GM23248 (cell line): ENCODE measurements around the gene STXBP3. TPM values are rescaled to one million over a fixed set of nuclear protein-coding genes. Genes with fewer than 3 reads are reported as not detected.
A peak's percentile ranks its signal among the peaks of the same experiment; 100 is the strongest.

Experiments used
- DNase-seq: peaks from one replicate; pipeline ENCODE4 v3.0.0-alpha.2; 2015
- H2AFZ ChIP-seq: fragments of 200-600 bp; sonication (generic); 2 replicates; pipeline ENCODE4 v1.6.1; 2016; ENCODE audit warnings: antibody characterized with exemption
- H3F3A ChIP-seq: fragments of 200-600 bp; sonication (generic); 2 replicates; pipeline ENCODE4 v1.6.1; 2016; ENCODE audit warnings: mild to moderate bottlenecking, antibody characterized with exemption, mixed run types; ENCODE audit not compliant: insufficient read depth
- H3K27ac ChIP-seq: fragments of 200-600 bp; sonication (generic); 2 replicates; pipeline ENCODE4 v1.5.1; 2016; ENCODE audit warnings: mild to moderate bottlenecking
- H3K27me3 ChIP-seq: fragments of 200-600 bp; sonication (generic); replicated peaks from 2 replicates; pipeline ENCODE4 v1.6.1; 2016; ENCODE audit warnings: mild to moderate bottlenecking; ENCODE audit not compliant: insufficient read depth
- H3K36me3 ChIP-seq: fragments of 200-600 bp; sonication (generic); 2 replicates; pipeline ENCODE4 v1.6.1; 2016; ENCODE audit warnings: low read depth, mild to moderate bottlenecking
- H3K4me1 ChIP-seq: fragments of 200-600 bp; sonication (generic); 2 replicates; pipeline ENCODE4 v1.6.1; 2016; ENCODE audit warnings: mild to moderate bottlenecking; ENCODE audit not compliant: insufficient read depth
- H3K4me2 ChIP-seq: fragments of 200-600 bp; sonication (generic); one replicate; pipeline ENCODE4 v1.6.1; 2016; ENCODE audit warnings: mild to moderate bottlenecking; ENCODE audit not compliant: unreplicated experiment
- H3K4me3 ChIP-seq: fragments of 200-600 bp; sonication (generic); 2 replicates; pipeline ENCODE4 v1.5.1; 2016; ENCODE audit warnings: mild to moderate bottlenecking
- H3K79me2 ChIP-seq: fragments of 200-600 bp; sonication (generic); 2 replicates; pipeline ENCODE4 v1.6.1; 2016; ENCODE audit warnings: mild to moderate bottlenecking; ENCODE audit not compliant: insufficient read depth
- H3K9ac ChIP-seq: fragments of 200-600 bp; sonication (generic); 2 replicates; pipeline ENCODE4 v1.6.1; 2016; ENCODE audit warnings: mild to moderate bottlenecking
- H3K9me2 ChIP-seq: fragments of 200-600 bp; sonication (generic); 2 replicates; pipeline ENCODE4 v1.6.1; 2016; ENCODE audit warnings: mixed run types, mild to moderate bottlenecking, moderate library complexity; ENCODE audit not compliant: insufficient read depth
- H3K9me3 ChIP-seq: fragments of 200-600 bp; sonication (generic); one replicate; pipeline ENCODE4 v1.6.1; 2017; ENCODE audit warnings: low read depth
- H4K20me1 ChIP-seq: fragments of 200-600 bp; sonication (generic); 2 replicates; pipeline ENCODE4 v1.6.0; 2016; ENCODE audit not compliant: insufficient read depth
- EZH2 ChIP-seq: fragments of 200-600 bp; sonication (generic); IDR thresholded peaks from 2 replicates; pipeline ENCODE4 v1.6.1; 2018; ENCODE audit warnings: antibody characterized with exemption, mild to moderate bottlenecking; ENCODE audit not compliant: insufficient read depth, poor library complexity, severe bottlenecking
- EZH2phosphoT487 ChIP-seq: fragments of 200-600 bp; sonication (generic); IDR thresholded peaks from 2 replicates; pipeline ENCODE4 v1.6.1; 2018; ENCODE audit warnings: antibody characterized with exemption, moderate library complexity, mild to moderate bottlenecking, low read depth; ENCODE audit not compliant: insufficient read depth
- WGBS, 2 experiments: methylation state at CpG; one replicate each; pipeline ENCODE4 v1.1.6; 2015 to 2017; ENCODE audit warnings: low lambda C conversion rate in 2 of 2, low coverage in 1 of 2; ENCODE audit errors: missing lambda C conversion rate in 2 of 2; 5-methylcytosine and 5-hydroxymethylcytosine counted together
- in situ Hi-C: fragments of 300-500 bp; cut with MboI; formaldehyde crosslinking; loops from 2 replicates; pipeline ENCODE4 v1.15.0; 2020
- polyA plus RNA-seq: library from polyadenylated mRNA; unstranded; fragments of >200 nt; fragmentation: Nextera tagmentation; extraction: Ambion mirVana; gene quantifications from 2 replicates; pipeline ENCODE4 v1.2.1, GENCODE V29; 2016
- total RNA-seq: library from RNA; depleted of rRNA; stranded (reverse); fragments of >200 nt; shearing (Covaris generic); gene quantifications from 2 replicates; pipeline ENCODE4 v1.2.3, GENCODE V29; 2014

The STXBP3 gene
- total and polyA plus RNA-seq, 2 experiments from 2014 or later, result 42.3 to 43.7 TPM

DNA sequence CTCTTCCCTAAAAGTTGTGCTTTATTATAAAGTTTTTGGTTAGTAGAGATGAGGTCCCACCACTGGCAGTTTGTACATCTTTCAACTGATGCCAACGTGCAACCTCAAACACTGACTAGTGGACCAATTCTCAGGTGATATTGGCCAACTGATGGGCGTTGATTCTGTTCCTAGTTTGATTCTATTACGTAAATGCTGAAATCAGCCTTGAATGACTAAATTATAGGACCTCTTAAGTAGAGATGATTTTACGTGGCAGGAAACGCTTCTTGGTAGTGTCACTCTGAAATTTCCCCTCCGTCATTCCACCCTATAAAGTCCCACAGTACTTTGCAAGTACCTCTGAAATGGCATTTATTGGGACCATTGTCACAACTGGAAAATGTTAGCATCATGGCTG, 42.5 kb upstream of the STXBP3 start:
- in situ Hi-C loops, result no loop called here
- Histone ChIP-seq H2AFZ (no peak overlapping the region), H3K4me1 (peaks cover 18% of the 10 kb centered on the region), H3K9ac (peak overlapping the region; percentile 34; the same call in 1 of the 2 replicates), H3K79me2 (peaks cover 6% of the 10 kb centered on the region; the same call in 1 of the 2 replicates), H3K27me3 (no peaks in the 10 kb centered on the region), H3K4me2 (peak overlapping the region; percentile 42), H3F3A (peaks cover 60% of the 10 kb centered on the region), H3K4me3 (peak overlapping the region; percentile 39), H3K36me3 (peaks cover 29% of the 10 kb centered on the region), H3K9me3 (no peaks in the 10 kb centered on the region), H4K20me1 (no peaks in the 10 kb centered on the region), H3K9me2 (no peaks in the 10 kb centered on the region), H3K27ac (peak overlapping the region; percentile 76)
- TF ChIP-seq EZH2 (no peak), EZH2phosphoT487 (no peak)
- peak; percentile 47 for DNase-seq
- 62 to 64% methylated on average over 6 of the region's 6 CpGs for WGBS, 2 experiments

DNA sequence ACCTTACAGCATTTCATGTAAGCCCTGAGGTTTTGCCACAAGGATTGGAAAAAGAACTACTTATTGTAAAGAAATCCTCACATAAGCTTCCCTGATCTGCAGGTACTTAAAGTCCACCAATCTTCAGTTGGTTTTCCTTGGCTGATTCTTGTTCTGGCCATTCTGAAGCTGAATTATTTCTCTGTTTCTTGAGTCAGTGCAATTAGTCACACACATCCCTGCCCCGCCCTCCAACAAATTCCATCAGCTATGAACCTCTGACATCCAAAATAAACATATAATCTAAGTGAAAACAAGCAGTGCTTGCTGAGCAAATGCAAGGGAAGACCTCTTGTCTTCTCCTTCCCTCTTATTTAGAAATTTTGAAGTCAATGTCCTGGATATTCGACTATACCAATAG, 42.0 kb upstream of the STXBP3 start:
- H3K4me2 ChIP-seq, result peak overlapping the region; percentile 42

DNA sequence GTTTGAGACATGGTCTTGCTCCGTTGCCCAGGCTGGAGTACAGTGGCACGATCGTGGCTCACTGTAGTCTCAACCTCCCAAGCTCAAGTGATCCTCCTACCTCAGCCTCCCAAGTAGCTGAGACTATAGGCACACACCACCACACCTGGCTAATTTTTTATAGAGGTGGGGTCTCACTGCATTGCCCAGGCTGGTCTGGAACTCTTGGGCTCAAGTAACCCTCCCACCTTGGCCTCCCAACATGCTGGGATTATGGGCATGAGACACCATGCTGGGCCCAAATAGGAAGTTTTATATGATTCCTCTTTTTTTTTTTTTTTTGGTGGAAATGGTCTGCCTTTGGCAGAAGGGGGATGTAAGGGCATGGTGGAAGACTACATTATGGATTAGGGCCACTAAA, 39.8 kb upstream of the STXBP3 start:
- Histone ChIP-seq H3K9me2 (no peaks in the 10 kb centered on the region), H3K36me3 (peaks cover 2% of the 10 kb centered on the region; the same call in 1 of the 2 replicates), H3K27me3 (no peaks in the 10 kb centered on the region), H3K9me3 (no peaks in the 10 kb centered on the region), H3K27ac (no peak overlapping the region), H3F3A (peaks cover 33% of the 10 kb centered on the region), H3K4me2 (no peak overlapping the region), H3K4me3 (no peak overlapping the region), H4K20me1 (no peaks in the 10 kb centered on the region), H3K79me2 (no peaks in the 10 kb centered on the region), H3K9ac (no peak overlapping the region), H3K4me1 (peaks cover 18% of the 10 kb centered on the region), H2AFZ (no peak overlapping the region)
- in situ Hi-C loops, result no loop called here
- WGBS, 2 experiments, result 81 to 89% methylated on average over 3 of the region's 3 CpGs
- TF ChIP-seq EZH2phosphoT487 (no peak), EZH2 (no peak)
- no peak for DNase-seq

More for the DNA sequence above, 42.0 kb upstream of the STXBP3 start:
- Histone ChIP-seq H3K9me3 (no peaks in the 10 kb centered on the region), H3K27me3 (no peaks in the 10 kb centered on the region), H3K9ac (peak overlapping the region; percentile 34; the same call in 1 of the 2 replicates), H3K4me1 (peaks cover 18% of the 10 kb centered on the region), H3K4me3 (peak overlapping the region; percentile 39), H3F3A (peaks cover 55% of the 10 kb centered on the region), H3K9me2 (no peaks in the 10 kb centered on the region), H3K27ac (peak overlapping the region; percentile 76), H4K20me1 (no peaks in the 10 kb centered on the region), H3K79me2 (0 out of 2 replicates have a peak, but pooled peaks cover under 1% of the 10 kb centered on the region), H2AFZ (no peak overlapping the region), H3K36me3 (peaks cover 23% of the 10 kb centered on the region)
- DNase-seq, result peak; percentile 87
- no peak for TF ChIP-seq EZH2
- WGBS, 2 experiments, result 29% methylated on average over 2 of the region's 2 CpGs
- in situ Hi-C loops, result no loop called here

DNA sequence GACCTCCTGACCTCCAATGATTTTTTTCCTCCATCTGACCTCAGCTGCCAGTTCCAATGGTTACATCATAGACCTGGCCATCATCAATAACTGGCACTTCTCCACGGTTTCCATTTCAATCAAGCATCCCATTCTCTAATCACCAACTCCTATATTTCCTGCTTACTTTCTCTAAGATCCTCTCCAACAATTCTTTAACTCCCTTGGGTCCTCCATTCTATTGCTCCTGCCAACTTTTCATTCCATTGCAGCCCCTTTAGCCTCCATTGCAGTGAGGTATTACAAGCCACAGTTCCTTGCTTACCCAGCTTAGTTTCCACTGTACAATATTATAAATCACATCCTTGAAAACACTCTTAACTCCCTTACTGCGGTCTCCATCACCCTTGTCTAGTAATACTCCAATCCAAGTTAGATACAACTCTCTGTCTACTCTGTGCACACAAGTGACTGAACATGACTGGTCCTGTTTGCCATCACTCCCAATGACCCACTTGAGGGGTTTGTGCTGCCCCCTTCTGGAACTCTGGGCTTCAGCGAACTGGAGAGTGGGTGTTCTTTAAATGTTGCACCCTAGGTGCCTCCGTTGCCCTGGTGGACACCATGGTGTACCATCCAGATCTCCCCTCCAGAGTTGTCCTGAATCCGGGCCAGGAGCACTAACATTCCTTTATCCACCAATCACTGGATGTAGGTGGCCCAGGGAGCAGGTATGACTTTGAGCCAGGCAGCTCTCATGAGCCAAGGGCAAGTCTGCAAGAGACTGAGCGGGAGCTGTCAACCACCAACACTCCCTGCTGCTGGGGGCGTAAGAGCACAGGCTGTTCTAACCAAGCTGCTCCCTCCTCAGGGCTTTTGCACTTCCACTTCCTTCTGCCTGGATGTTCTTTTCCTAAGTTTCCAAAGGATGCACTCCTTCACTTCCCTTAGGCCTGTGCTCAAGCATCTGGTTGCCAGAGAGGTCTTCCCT, 37.5 kb upstream of the STXBP3 start:
- Histone ChIP-seq H4K20me1 (no peaks in the 10 kb centered on the region), H3K4me2 (no peak overlapping the region), H3K27ac (no peak overlapping the region), H3K36me3 (no peaks in the 10 kb centered on the region), H3K4me1 (peaks cover 10% of the 10 kb centered on the region), H3K9me2 (no peaks in the 10 kb centered on the region), H3K79me2 (no peaks in the 10 kb centered on the region), H3F3A (peaks cover 10% of the 10 kb centered on the region), H3K9me3 (no peaks in the 10 kb centered on the region), H3K4me3 (no peak overlapping the region), H3K9ac (no peak overlapping the region), H3K27me3 (no peaks in the 10 kb centered on the region), H2AFZ (no peak overlapping the region)
- in situ Hi-C loops, result no loop called here
- no peak for TF ChIP-seq EZH2phosphoT487
- TF ChIP-seq EZH2, result no peak
- DNase-seq, result no peak
- 72 to 75% methylated on average over 7 of the region's 7 CpGs for WGBS, 2 experiments
